Left ventricle myocardium inferior (tissue), 1 donor: ENCODE results near the gene GPR158. TPM values are rescaled to one million over a fixed set of nuclear protein-coding genes. Genes with fewer than 3 reads are reported as not detected.

Experiments
- DNase-seq: peaks from one replicate; pipeline ENCODE4 v3.0.0-alpha.2; 2020
- H3K27ac ChIP-seq: fragments of 200-600 bp; replicated peaks from 2 replicates; pipeline ENCODE4 v1.8.0; 2021
- H3K27me3 ChIP-seq: fragments of 200-600 bp; 2 replicates; pipeline ENCODE4 v1.8.0; 2021; ENCODE audit warnings: low read depth
- H3K36me3 ChIP-seq: fragments of 200-600 bp; 2 replicates; pipeline ENCODE4 v1.8.0; 2021
- H3K4me1 ChIP-seq: fragments of 200-600 bp; 2 replicates; pipeline ENCODE4 v1.8.0; 2021
- H3K4me3 ChIP-seq: fragments of 200-600 bp; 2 replicates; pipeline ENCODE4 v1.8.0; 2021; ENCODE audit warnings: mild to moderate bottlenecking, moderate library complexity
- H3K9me3 ChIP-seq: fragments of 200-600 bp; replicated peaks from 2 replicates; pipeline ENCODE4 v1.8.0; 2021
- intact Hi-C: fragments of 100-400 bp; cut with micrococcal nuclease; formaldehyde crosslinking; loops from one replicate; pipeline ENCODE4 v1.11.0; 2022
- total RNA-seq: library from RNA; stranded (reverse); fragmentation: NEBNext Ultra II Directional; extraction: Animal tissue kit (Norgen Biotek cat#: 25700); gene quantifications from one replicate; pipeline ENCODE4 v1.2.1, GENCODE V29; 2021
- TF ChIP-seq, protein P1 (sequence below): fragments of 200-600 bp; IDR thresholded peaks from 2 replicates; pipeline ENCODE4 v1.8.0; 2021; ENCODE audit warnings: antibody characterized with exemption, mild to moderate bottlenecking, borderline replicate concordance
- donor health status: DM: no; HTN: yes; CAD: no; lungs with severe emphysema.

The GPR158 gene
- total RNA-seq, 1 donor from 2014 or later: not detected

- intact Hi-C loops: no loop called here
- no peak for DNase-seq
Measured at GRCh38 chr10:25487266-25487665, 312.5 kb downstream of the GPR158 start.

DNA sequence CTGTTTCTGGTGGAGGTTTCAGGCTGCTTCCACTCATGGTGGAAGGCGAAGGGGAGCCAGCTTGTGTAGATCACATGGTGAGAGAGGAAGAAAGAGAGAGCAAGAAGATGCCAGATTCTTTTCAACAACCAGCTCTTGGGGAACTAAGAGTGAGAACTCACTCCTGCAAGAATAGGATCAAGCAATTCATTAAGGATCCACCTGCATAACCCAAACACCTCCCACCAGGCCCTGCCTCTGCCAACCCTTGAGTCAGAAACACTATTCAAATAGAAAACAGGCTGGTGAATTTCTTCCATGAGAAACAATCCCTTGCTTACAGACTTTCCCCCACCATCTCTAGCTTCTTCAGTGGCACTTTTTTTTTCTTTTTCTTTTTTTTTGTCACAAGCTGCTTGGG, 317.2 kb downstream of the GPR158 start:
- peaks cover 11% of the 10 kb centered on the region for H3K4me1 ChIP-seq
- no peak overlapping the region for H3K27ac ChIP-seq
- H3K9me3 ChIP-seq: no peaks in the 10 kb centered on the region
- H3K27me3 ChIP-seq: no peaks in the 10 kb centered on the region
- TF ChIP-seq, protein P1, sequence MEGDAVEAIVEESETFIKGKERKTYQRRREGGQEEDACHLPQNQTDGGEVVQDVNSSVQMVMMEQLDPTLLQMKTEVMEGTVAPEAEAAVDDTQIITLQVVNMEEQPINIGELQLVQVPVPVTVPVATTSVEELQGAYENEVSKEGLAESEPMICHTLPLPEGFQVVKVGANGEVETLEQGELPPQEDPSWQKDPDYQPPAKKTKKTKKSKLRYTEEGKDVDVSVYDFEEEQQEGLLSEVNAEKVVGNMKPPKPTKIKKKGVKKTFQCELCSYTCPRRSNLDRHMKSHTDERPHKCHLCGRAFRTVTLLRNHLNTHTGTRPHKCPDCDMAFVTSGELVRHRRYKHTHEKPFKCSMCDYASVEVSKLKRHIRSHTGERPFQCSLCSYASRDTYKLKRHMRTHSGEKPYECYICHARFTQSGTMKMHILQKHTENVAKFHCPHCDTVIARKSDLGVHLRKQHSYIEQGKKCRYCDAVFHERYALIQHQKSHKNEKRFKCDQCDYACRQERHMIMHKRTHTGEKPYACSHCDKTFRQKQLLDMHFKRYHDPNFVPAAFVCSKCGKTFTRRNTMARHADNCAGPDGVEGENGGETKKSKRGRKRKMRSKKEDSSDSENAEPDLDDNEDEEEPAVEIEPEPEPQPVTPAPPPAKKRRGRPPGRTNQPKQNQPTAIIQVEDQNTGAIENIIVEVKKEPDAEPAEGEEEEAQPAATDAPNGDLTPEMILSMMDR: no peak
- no peak overlapping the region for H3K4me3 ChIP-seq
- DNase-seq: no peak
- no peaks in the 10 kb centered on the region for H3K36me3 ChIP-seq
- intact Hi-C loops: no loop called here

More at GRCh38 chr10:25487266-25487665, 312.5 kb downstream of the GPR158 start:
- Histone ChIP-seq H3K4me3 (no peak overlapping the region), H3K36me3 (no peaks in the 10 kb centered on the region), H3K27me3 (no peaks in the 10 kb centered on the region), H3K4me1 (no peaks in the 10 kb centered on the region), H3K27ac (no peak overlapping the region), H3K9me3 (peaks cover 10% of the 10 kb centered on the region)
- TF ChIP-seq, protein P1: no peak

DNA sequence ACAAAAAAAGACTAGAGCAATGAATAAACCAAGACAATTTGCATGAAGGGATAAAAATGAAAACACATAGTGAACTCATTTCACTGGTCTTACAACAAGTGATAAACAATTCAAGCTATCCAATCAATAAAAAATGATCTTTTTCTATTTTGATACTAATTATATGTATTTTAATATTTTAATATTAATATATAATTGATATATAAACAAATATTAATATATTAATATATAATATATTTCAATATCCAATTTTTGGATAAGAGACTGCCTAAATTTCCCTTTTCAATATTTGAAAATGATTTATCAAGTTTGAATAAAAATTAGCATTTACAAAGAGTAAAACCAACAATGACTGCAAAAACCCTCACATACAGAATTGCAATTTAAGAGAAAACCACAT, 317.9 kb downstream of the GPR158 start:
- Histone ChIP-seq H3K4me1 (peaks cover 11% of the 10 kb centered on the region), H3K36me3 (no peaks in the 10 kb centered on the region), H3K27me3 (no peaks in the 10 kb centered on the region), H3K4me3 (no peak overlapping the region), H3K27ac (peak overlapping the region; percentile 41), H3K9me3 (no peaks in the 10 kb centered on the region)
- TF ChIP-seq, protein P1: no peak
- no peak for DNase-seq
- intact Hi-C loops: no loop called here

DNA sequence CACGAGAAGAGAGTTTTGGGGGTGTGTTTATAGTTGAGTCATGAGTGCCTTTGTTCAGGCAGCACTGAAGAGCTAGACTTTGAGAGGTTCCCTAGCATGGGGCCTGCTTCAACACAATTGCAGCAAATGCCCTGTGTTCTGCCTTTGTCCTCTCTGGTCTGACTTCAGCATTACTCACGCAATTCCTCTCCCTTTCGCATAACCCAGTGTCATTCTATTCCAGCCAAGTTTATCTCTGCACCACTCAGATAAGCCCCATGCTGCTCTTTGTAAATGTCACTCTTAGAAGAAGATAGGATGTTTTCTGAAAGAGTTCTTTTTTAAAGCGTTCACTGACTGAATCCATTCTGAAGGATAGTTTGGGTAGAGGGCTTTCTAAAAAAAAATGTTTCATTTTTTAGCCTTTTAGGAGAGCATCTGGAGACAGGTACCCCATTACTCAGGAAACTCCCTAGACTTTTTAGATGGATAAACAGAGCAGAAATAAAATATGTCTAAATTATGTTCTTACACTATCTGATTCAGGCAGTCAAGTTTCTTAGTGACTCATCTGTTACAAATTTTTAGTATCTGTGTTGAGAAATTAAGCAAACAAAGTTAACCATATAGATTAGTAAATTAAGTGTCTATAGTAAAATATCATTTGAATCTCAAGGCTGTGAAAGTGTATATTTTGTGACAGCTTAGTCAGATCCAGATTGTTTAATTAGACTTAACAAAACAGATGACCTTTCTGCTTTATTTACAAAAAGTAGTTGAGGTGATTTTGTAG, 318.5 kb downstream of the GPR158 start:
- H3K27me3 ChIP-seq: no peaks in the 10 kb centered on the region
- H3K27ac ChIP-seq: peak overlapping the region; percentile 41
- no peaks in the 10 kb centered on the region for H3K9me3 ChIP-seq
- DNase-seq: no peak
- H3K4me1 ChIP-seq: peaks cover 11% of the 10 kb centered on the region
- no peaks in the 10 kb centered on the region for H3K36me3 ChIP-seq
- intact Hi-C loops: no loop called here
- H3K4me3 ChIP-seq: no peak overlapping the region
- TF ChIP-seq, protein P1: no peak

DNA sequence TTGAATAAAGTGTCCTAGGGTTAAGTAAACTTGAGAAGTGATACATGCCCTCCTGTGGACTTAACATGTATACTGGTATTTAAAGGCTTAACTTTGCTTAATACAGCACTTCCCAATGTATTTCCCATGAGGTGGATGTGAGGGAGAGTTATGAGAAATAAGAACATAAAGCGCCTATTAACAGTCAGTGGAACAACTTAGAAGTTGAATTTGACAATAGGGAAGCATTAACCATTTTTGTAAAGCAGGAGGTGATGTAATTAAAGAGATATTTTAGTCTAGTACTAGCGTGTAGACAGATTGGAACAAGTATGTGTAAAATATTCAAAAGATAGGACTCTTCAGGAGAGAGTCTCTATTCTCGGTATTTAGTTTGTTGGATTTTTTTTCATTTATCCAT, 322.4 kb downstream of the GPR158 start:
- Histone ChIP-seq H3K27ac (no peak overlapping the region), H3K9me3 (no peaks in the 10 kb centered on the region), H3K27me3 (no peaks in the 10 kb centered on the region), H3K36me3 (no peaks in the 10 kb centered on the region), H3K4me1 (peaks cover 17% of the 10 kb centered on the region), H3K4me3 (no peak overlapping the region)
- intact Hi-C loops: no loop called here
- DNase-seq: no peak
- TF ChIP-seq, protein P1: no peak
